GM10248 (cell line): ENCODE measurements around the gene PPP2R1A.

Experiments used
- CTCF ChIA-PET: fragments of 300-600 bp; sonication (Branson Sonifier 250); formaldehyde crosslinking; extraction: SDS; loops from one replicate; lab custom pipeline; 2021; ENCODE audit warnings: antibody characterized with exemption; lab: Yijun Ruan, JAX
- POLR2A ChIA-PET: fragments of 350-650 bp; sonication (Branson Sonifier 250); formaldehyde crosslinking; extraction: SDS; loops from one replicate; lab custom pipeline; 2020; ENCODE audit warnings: antibody characterized with exemption; lab: Yijun Ruan, JAX
- DNase-seq: peaks from one replicate; pipeline ENCODE4 v3.0.0; 2012; ENCODE audit errors: extremely low spot score
- CTCF ChIP-seq: IDR thresholded peaks from 2 replicates; pipeline ENCODE4 v1.5.1; 2012; ENCODE audit warnings: mild to moderate bottlenecking, low read depth; ENCODE audit errors: extremely low read depth, missing control alignments, control extremely low read depth

PPP2R1A gene

GRCh38 chr19:52226652-52227051 is 36.8 kb downstream of the PPP2R1A start:
- DNase-seq, result peak; percentile 11
- POLR2A ChIA-PET, result no interaction called here
- CTCF ChIA-PET, result interaction anchor here (4.0 kb wide), 1 partner anchor 11 kb away, joined by 25 read pairs; no protein-coding TSS in a partner anchor
- no peak for TF ChIP-seq CTCF

GRCh38 chr19:52227196-52227940 is 37.5 kb downstream of the PPP2R1A start:
- ChIA-PET POLR2A (no interaction called here), CTCF (interaction anchor here (1.5 to 4.0 kb wide), 2 partner anchors 10 to 12 kb away, joined by 4 to 25 read pairs; no protein-coding TSS in a partner anchor)
- no peak for TF ChIP-seq CTCF
- DNase-seq, result no peak

GRCh38 chr19:52227980-52228379 is 38.1 kb downstream of the PPP2R1A start:
- ChIA-PET CTCF (interaction anchor here (1.5 to 4.0 kb wide), 2 partner anchors 9 to 13 kb away, joined by 4 to 25 read pairs; no protein-coding TSS in a partner anchor), POLR2A (interaction anchor here (0.6 kb wide), 1 partner anchor 63 kb away, joined by 4 read pairs; no protein-coding TSS in a partner anchor)
- DNase-seq, result no peak
- TF ChIP-seq CTCF, result no peak

- DNase-seq, result no peak
- no peak for TF ChIP-seq CTCF
- ChIA-PET POLR2A (no interaction called here), CTCF (interaction anchor here (1.0 to 4.0 kb wide), 5 partner anchors 8 to 34 kb away, joined by 3 to 25 read pairs (median 3); no protein-coding TSS in a partner anchor)
These were observed 39.7 kb downstream of the PPP2R1A start for GRCh38 chr19:52229524-52229923.

GRCh38 chr19:52230685-52231084 is 40.8 kb downstream of the PPP2R1A start:
- TF ChIP-seq CTCF, result no peak
- ChIA-PET CTCF (interaction anchor here (0.6 to 1.5 kb wide), 5 partner anchors 9 to 453 kb away, joined by 3 to 4 read pairs (median 3); no protein-coding TSS in a partner anchor), POLR2A (no interaction called here)
- no peak for DNase-seq

GRCh38 chr19:52231154-52231910 is 41.5 kb downstream of the PPP2R1A start:
- TF ChIP-seq CTCF, result no peak
- ChIA-PET POLR2A (no interaction called here), CTCF (interaction anchor here (0.9 to 1.5 kb wide), 3 partner anchors 34 to 453 kb away, joined by 3 read pairs; no protein-coding TSS in a partner anchor)
- no peak for DNase-seq
